NCI-H2081 (cell line): ENCODE measurements around the gene UBTD1.
"Not testable (repeated sequence)": the region's sequence is repeated elsewhere in the genome, so short reads cannot be mapped to it uniquely, and the experiment has no call there.

Experiments
- DNase-seq, 2 experiments: peaks; one replicate each; lab custom pipeline; 2025; lab: John Stamatoyannopoulos, UW

The UBTD1 gene

GRCh38 chr10:97515271-97515978, 16.7 kb downstream of the UBTD1 start:
- no peak for DNase-seq

- DNase-seq = no peak
These were observed 18.5 kb downstream of the UBTD1 start for GRCh38 chr10:97517096-97517750.

GRCh38 chr10:97517778-97518300, 19.1 kb downstream of the UBTD1 start:
- DNase-seq = no peak

GRCh38 chr10:97518301-97519043, 19.7 kb downstream of the UBTD1 start:
- no peak for DNase-seq

GRCh38 chr10:97519342-97519741, 20.6 kb downstream of the UBTD1 start:
- no peak for DNase-seq

GRCh38 chr10:97520520-97520919, 21.8 kb downstream of the UBTD1 start:
- DNase-seq = no peak

GRCh38 chr10:97520978-97521761, 22.4 kb downstream of the UBTD1 start:
- DNase-seq = no peak

GRCh38 chr10:97522071-97522470, 23.3 kb downstream of the UBTD1 start:
- DNase-seq = no peak

- DNase-seq = no peak
These were observed 24.2 kb downstream of the UBTD1 start for GRCh38 chr10:97522937-97523336.

- no peak for DNase-seq
These were observed 26.4 kb downstream of the UBTD1 start for GRCh38 chr10:97525086-97525485.

GRCh38 chr10:97525683-97526110, 27.0 kb downstream of the UBTD1 start:
- no peak for DNase-seq

- not testable (repeated sequence) for DNase-seq
These were observed 30.2 kb downstream of the UBTD1 start for GRCh38 chr10:97528876-97529275.

- DNase-seq = no peak
These were observed 31.2 kb downstream of the UBTD1 start for GRCh38 chr10:97529685-97530465.

- DNase-seq = no peak
These were observed 32.8 kb downstream of the UBTD1 start for GRCh38 chr10:97531401-97531986.

GRCh38 chr10:97532935-97533671, 34.4 kb downstream of the UBTD1 start:
- no peak for DNase-seq

GRCh38 chr10:97533888-97534287, 35.2 kb downstream of the UBTD1 start:
- DNase-seq = no peak

GRCh38 chr10:97534746-97535367, 36.1 kb downstream of the UBTD1 start:
- DNase-seq = no peak

- DNase-seq = no peak
These were observed 38.6 kb downstream of the UBTD1 start for GRCh38 chr10:97537186-97537869.

- no peak for DNase-seq
These were observed 39.7 kb downstream of the UBTD1 start for GRCh38 chr10:97538411-97538810.
